GM15510 (cell line): Measurements from ENCODE around the gene MICAL1.

ENCODE experiments used
- POLR2A ChIP-seq: IDR thresholded peaks from 3 replicates; pipeline ENCODE4 v1.6.1; 2011; ENCODE audit warnings: borderline replicate concordance; ENCODE audit not compliant: insufficient read length; ENCODE audit errors: extremely low read depth

The MICAL1 gene

DNA sequence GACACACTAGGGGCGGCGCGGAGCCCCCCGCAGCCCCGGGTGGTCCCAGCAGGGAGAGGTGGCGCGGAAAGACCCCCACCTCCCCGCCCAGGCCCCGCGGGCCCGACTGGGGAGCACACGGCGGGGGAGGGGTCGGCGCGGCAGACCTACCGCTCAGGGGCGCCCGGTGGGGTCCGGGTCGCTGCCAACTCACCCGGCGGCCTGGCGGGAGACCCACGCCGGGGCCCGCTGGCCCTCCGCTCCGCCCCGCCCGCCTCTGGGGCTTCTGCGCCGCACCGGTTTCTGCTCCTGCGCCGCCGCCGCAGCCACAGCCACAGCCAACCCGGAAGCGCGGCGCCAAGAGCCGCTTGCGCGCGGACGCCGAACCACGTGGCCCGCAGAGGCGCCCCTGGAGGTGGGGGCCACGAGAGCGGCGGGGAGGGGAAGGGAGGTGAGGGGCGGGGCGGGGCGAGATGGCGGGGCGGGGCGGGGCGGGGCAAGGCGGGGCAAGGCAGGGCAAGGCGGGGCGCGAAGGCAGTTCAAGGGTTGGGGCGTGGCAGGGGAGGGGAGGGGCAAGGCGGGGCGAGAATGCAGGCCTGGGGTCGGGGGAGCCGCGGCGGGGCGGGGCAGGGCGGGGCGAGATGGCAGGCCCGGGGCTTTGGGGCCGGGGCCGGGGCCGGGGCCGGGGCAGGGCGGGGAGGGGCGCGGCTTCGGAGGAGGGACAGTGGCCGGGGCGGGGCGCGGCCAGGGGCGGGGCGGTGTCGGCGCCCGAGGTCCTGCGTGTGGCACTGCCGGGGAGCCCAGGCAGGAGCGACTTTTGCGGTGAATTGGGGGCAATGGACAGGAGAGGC, 27.5 kb upstream of the MICAL1 start, which contains the start of gene ZBTB24:
ZBTB24 (minus strand) TSS at position 315 of the 830 bp plus-strand sequence. CDS start 1,193 bp downstream, outside the sequence.
- peak; percentile 81 for TF ChIP-seq POLR2A

DNA sequence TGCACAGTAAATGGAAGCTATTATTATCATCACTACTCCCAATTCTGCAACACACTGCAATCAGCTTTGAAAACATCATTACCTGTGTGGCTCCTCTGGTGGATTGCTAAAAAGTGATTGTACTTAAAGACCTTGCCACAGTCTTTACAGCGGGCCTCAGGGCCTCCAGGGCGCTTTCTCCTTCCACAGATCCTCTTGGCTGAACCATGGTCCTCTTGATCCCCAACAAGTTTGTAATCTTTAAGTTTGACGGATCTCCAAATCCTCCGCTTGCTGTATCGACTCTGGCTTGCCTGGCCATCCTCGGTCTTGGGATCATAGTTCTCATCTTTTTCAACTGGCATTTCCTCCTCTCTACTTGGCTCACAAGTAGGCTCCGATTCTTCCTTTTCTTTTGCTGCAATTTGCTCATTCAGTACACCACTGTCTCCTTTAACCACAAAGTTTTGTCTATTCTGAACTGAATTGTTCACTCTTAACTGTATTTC, 25.5 kb upstream of the MICAL1 start:
- no peak for TF ChIP-seq POLR2A

DNA sequence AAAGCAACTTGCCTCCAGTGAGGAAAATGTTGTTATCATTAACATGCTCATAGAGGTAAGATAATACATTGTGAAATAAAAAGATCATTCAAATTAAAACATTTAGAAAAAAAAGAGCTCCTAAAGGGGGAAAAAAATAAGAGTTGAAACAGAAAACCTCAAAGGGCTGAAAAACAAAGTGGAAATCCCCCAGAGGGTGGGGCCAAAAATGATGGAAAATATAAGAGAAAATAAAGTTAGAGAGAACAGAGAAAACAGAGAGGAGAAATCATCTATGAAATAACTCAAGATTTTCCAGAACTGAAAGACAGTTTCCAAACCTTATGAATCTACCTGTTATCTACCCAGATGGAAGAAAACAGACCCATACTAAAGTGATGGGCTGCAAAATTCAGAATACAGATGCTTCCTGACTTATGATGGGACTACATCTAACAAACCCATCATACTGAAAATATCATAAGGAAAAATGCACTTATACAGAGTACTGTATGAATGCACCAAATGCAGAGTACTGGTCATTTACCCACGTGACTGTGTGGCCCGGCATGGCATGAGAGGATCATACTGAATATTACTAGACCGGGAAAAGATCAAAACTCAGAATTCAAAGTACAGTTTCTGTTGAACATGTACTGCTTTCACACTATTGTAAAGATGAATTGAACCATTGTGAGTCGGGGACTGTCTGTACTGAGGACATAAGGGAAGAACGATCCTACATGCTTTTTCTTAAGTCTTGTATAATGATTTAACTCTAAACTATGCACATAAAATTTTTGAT, 23.5 kb upstream of the MICAL1 start:
- TF ChIP-seq POLR2A, result no peak

- no peak for TF ChIP-seq POLR2A
Measured at GRCh38 chr6:109478222-109478805, 22.7 kb upstream of the MICAL1 start.

GRCh38 chr6:109477725-109478124, 22.2 kb upstream of the MICAL1 start:
- TF ChIP-seq POLR2A, result no peak

- no peak for TF ChIP-seq POLR2A
Measured at GRCh38 chr6:109477184-109477583, 21.6 kb upstream of the MICAL1 start.

DNA sequence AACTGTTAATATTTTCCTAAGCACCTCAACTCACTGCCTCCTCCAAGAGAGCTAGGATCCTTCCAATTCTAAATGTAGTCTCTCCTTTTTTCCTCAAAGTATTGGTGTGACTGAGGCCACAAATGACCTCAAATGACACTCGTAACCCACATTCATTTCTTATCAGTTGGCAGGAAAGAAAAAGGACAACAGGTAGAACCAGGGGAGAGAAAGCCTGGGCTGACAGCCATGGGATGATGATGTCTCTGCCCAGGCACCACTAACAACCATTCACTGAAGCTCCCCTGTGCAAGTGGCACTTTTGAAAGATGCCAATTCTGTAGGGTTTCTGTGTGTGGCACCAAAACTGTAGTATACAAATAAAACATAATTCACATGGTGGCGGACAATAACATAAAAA, 20.1 kb upstream of the MICAL1 start:
- TF ChIP-seq POLR2A, result no peak

GRCh38 chr6:109474995-109475394, 19.4 kb upstream of the MICAL1 start:
- no peak for TF ChIP-seq POLR2A

DNA sequence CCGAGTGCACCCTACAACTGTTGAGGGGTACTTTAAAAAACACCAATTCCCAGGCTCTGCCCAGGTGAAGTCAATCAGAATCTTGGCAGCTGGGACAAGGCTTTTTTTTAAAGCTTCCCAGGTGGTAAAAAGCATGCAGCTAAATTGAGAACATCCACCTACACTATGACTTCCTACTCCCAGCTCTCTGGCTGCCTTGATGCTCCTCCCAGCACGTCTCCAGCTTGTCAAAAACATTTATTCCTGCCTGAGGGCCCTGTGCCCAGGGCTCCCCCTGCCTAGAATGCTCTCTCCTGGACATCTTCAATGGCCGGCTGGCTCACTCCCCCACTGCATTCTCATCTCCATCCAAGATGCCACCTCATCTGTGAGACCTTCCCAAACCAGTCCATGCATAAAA, 17.5 kb upstream of the MICAL1 start:
- no peak for TF ChIP-seq POLR2A

- no peak for TF ChIP-seq POLR2A
Measured at GRCh38 chr6:109472132-109472995, 16.8 kb upstream of the MICAL1 start.

- no peak for TF ChIP-seq POLR2A
Measured at GRCh38 chr6:109471105-109471810, 15.7 kb upstream of the MICAL1 start.

DNA sequence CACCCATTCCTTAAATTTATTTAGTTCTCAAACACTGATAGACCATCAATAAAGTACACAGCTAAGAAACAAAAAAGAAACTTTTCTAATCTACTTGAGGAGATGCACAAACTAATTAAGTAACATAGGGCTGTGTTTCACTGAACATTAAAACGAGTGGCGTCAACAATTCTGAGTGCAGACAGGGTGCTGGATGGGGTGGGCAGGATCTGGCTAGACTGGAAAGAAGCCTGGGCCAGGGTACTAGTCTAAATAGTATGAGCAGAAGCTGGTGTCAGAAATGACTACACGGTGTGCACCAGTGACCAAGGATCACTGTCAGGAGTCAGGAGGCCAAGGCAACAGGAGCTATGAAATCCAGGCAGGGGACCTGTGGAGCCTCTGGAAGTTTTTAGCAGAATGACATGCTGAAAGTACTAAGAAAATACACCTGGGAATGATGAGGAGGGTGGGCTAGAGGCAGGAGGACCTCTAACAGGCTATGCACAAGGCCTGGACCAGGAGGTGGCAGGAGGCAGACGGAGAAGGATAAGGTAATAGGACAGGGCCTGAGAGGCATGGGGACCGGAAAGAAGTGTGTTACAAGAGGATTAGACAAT, 14.1 kb upstream of the MICAL1 start:
- no peak for TF ChIP-seq POLR2A

GRCh38 chr6:109467696-109468095, 12.1 kb upstream of the MICAL1 start:
- TF ChIP-seq POLR2A, result no peak
